Measurements from ENCODE around the gene MRPS34.

Gene MRPS34

GRCh38 chr16:1781254-1781653, 8.3 kb upstream of the MRPS34 start:
- DNase-seq = no peak

- no peak for DNase-seq
These were observed 7.7 kb upstream of the MRPS34 start for GRCh38 chr16:1780677-1781072.

GRCh38 chr16:1779741-1780676, 7.1 kb upstream of the MRPS34 start:
- DNase-seq = no peak

GRCh38 chr16:1779234-1779701, 6.3 kb upstream of the MRPS34 start:
- DNase-seq = no peak

- no peak for DNase-seq
These were observed 5.6 kb upstream of the MRPS34 start for GRCh38 chr16:1778200-1779179.

GRCh38 chr16:1777375-1778199, 4.7 kb upstream of the MRPS34 start:
- DNase-seq = no peak

GRCh38 chr16:1776991-1777374, 4.0 kb upstream of the MRPS34 start:
- no peak for DNase-seq

- DNase-seq = no peak
These were observed 3.7 kb upstream of the MRPS34 start for GRCh38 chr16:1776672-1776955.

- DNase-seq = no peak
These were observed 3.1 kb upstream of the MRPS34 start for GRCh38 chr16:1775846-1776671.

GRCh38 chr16:1775006-1775845, 2.3 kb upstream of the MRPS34 start:
- DNase-seq = no peak

- no peak for DNase-seq
These were observed 1.5 kb upstream of the MRPS34 start for GRCh38 chr16:1774448-1774780.

GRCh38 chr16:1773703-1774447, 941 bp upstream of the MRPS34 start:
- peak; percentile 35 to 53 for DNase-seq

- DNase-seq = peak; percentile 7 to 32
These were observed 499 bp downstream of the MRPS34 start, which contains the start of gene EME2 for GRCh38 chr16:1772362-1772907. Gene EME2, plus strand, starts transcription at chr16:1772810. Its CDS starts 418 bp downstream, at chr16:1773228.

GRCh38 chr16:1771864-1772361, 1.0 kb downstream of the MRPS34 start:
- DNase-seq = no peak

- peak; percentile 58 to 72 for DNase-seq
These were observed 1.6 kb downstream of the MRPS34 start, which contains the start of gene NME3 for GRCh38 chr16:1771188-1771863. Gene NME3, minus strand, starts transcription at chr16:1771543. Its CDS starts 9 bp downstream, at chr16:1771534.

GRCh38 chr16:1770328-1771187, 2.4 kb downstream of the MRPS34 start:
- peak in 1 of 2 donors; percentile 10 for DNase-seq
